ENCODE measurements around the gene NMNAT2. TPM values are rescaled to one million over a fixed set of nuclear protein-coding genes. Genes with fewer than 3 reads are reported as not detected.

The NMNAT2 gene
- total and polyA plus RNA-seq, 2 of the 13 experiments (the other 11 are each of a cell fraction or from before 2014, with no cell fraction given): not detected

DNA sequence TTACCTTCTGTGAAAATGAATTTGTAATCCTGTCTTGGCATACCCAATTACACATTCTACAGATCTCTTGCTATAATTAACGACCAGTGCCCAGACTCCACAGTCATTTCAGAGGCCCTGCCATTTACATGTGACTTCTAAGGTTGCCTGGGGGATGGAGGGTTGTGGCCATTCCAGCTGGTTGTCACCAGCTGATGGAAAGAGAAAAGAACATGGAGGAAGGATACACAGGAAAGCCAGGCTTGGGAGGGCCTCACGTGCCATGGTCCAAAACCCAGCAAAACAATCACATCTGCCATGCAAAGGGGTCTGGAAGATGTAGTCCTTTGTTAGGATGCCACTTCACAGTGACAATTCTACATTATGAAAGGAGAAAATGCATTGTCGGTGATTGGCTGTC, 172.8 kb downstream of the NMNAT2 start:
- no peaks in the 10 kb centered on the region for H3K4me1 ChIP-seq (ENCODE audit: insufficient read depth, low read length)
- FAIRE-seq (no peak), ATAC-seq (no peak), DNase-seq (ENCODE audit: low spot score) (no peak)
- H3K9me3 ChIP-seq (ENCODE audit: low read length): no peaks in the 10 kb centered on the region
- no peak overlapping the region for H3K9ac ChIP-seq (ENCODE audit: insufficient read depth, low read depth, low read length)
- H3K27me3 ChIP-seq (ENCODE audit: control insufficient read depth in 1 of 2, insufficient read depth in 2 of 2, low read length in 2 of 2): peaks cover 0 to 3% of the 10 kb centered on the region in 2 experiments; a peak in 2 of 5 replicates
- no peak overlapping the region for H2AFZ ChIP-seq (ENCODE audit: low read length)
- in situ Hi-C loops (cut with HindIII; ENCODE audit: extremely low pct_ligation_motif_present, low pct_unique_long_range_greater_than_20kb): no loop called here
- H4K20me1 ChIP-seq (ENCODE audit: insufficient read depth, low read length): no peaks in the 10 kb centered on the region
- no peaks in the 10 kb centered on the region for H3K36me3 ChIP-seq (replicated peaks in 1 of 2; ENCODE audit: control insufficient read depth in 1 of 2, insufficient read depth in 2 of 2, low read length in 2 of 2)
- no TSS peak for BruUV-seq (replicated peaks)
- no peak overlapping the region for H3K27ac ChIP-seq (ENCODE audit: extremely low read length, insufficient read depth, low read length)
- intact Hi-C loops (cut with micrococcal nuclease; ENCODE audit: unreplicated experiment): no loop called here
- no peaks in the 10 kb centered on the region for H3K79me2 ChIP-seq (ENCODE audit: insufficient read depth, low read length)
- no peak overlapping the region for H3K4me2 ChIP-seq (ENCODE audit: low read depth, low read length)
- POLR2A ChIA-PET: no interaction called here
- H3K4me3 ChIP-seq (replicated peaks in 1 of 3; ENCODE audit: insufficient read depth in 1 of 3, low read depth in 2 of 3, low read length in 3 of 3): no peak overlapping the region
- TF ChIP-seq, protein P1, sequence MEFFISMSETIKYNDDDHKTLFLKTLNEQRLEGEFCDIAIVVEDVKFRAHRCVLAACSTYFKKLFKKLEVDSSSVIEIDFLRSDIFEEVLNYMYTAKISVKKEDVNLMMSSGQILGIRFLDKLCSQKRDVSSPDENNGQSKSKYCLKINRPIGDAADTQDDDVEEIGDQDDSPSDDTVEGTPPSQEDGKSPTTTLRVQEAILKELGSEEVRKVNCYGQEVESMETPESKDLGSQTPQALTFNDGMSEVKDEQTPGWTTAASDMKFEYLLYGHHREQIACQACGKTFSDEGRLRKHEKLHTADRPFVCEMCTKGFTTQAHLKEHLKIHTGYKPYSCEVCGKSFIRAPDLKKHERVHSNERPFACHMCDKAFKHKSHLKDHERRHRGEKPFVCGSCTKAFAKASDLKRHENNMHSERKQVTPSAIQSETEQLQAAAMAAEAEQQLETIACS (CRISPR knock-in tag; IDR thresholded peaks at IDR 0.05): no peak
- TF ChIP-seq ZNF816 (CRISPR knock-in tag; IDR thresholded peaks at IDR 0.05; ENCODE audit: borderline replicate concordance) (no peak), KLF9 (CRISPR knock-in tag; IDR thresholded peaks at IDR 0.05; ENCODE audit: low read depth) (no peak), ARID2 (CRISPR knock-in tag; IDR thresholded peaks at IDR 0.05; ENCODE audit: borderline replicate concordance) (no peak), ZNF235 (CRISPR knock-in tag; IDR thresholded peaks at IDR 0.05; ENCODE audit: borderline replicate concordance) (no peak), GATAD1 (CRISPR knock-in tag; IDR thresholded peaks at IDR 0.05) (no peak), ZNF670 (CRISPR knock-in tag; IDR thresholded peaks at IDR 0.05; ENCODE audit: borderline replicate concordance) (no peak), DR1 (CRISPR knock-in tag; IDR thresholded peaks at IDR 0.05) (no peak), PAF1 (CRISPR knock-in tag; IDR thresholded peaks at IDR 0.05) (no peak), ZFP82 (CRISPR knock-in tag; IDR thresholded peaks at IDR 0.05; ENCODE audit: borderline replicate concordance) (no peak), ZNF543 (CRISPR knock-in tag; IDR thresholded peaks at IDR 0.05) (no peak), SALL2 (CRISPR knock-in tag; IDR thresholded peaks at IDR 0.05) (no peak), IKZF1 (IDR thresholded peaks at IDR 0.05) (no peak), ZNF468 (CRISPR knock-in tag; IDR thresholded peaks at IDR 0.05) (no peak), ESRRA (CRISPR knock-in tag; IDR thresholded peaks at IDR 0.05; ENCODE audit: low read depth) (no peak), CENPT (CRISPR knock-in tag; IDR thresholded peaks at IDR 0.05; ENCODE audit: low read depth) (no peak), SRSF9 (IDR thresholded peaks at IDR 0.05; ENCODE audit: borderline replicate concordance, insufficient read depth, low read depth, low read length, poor library complexity, severe bottlenecking) (no peak), RFX1 (IDR thresholded peaks at IDR 0.05) (no peak), ZNF737 (CRISPR knock-in tag; IDR thresholded peaks at IDR 0.05; ENCODE audit: borderline replicate concordance) (no peak)
- TF ChIP-seq, protein P2, sequence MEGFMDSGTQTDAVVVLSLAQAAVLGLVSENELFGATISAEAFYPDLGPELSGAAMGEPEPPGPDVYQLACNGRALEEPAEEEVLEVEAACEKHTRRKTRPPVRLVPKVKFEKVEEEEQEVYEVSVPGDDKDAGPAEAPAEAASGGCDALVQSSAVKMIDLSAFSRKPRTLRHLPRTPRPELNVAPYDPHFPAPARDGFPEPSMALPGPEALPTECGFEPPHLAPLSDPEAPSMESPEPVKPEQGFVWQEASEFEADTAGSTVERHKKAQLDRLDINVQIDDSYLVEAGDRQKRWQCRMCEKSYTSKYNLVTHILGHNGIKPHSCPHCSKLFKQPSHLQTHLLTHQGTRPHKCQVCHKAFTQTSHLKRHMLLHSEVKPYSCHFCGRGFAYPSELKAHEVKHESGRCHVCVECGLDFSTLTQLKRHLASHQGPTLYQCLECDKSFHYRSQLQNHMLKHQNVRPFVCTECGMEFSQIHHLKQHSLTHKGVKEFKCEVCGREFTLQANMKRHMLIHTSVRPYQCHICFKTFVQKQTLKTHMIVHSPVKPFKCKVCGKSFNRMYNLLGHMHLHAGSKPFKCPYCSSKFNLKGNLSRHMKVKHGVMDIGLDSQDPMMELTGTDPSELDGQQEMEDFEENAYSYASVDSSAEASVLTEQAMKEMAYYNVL (CRISPR knock-in tag; IDR thresholded peaks at IDR 0.05; ENCODE audit: borderline replicate concordance): no peak
- WGBS (ENCODE audit: low lambda C conversion rate): 28% methylated on average over 3 of the region's 3 CpGs
- CTCF ChIA-PET (ENCODE audit: low intra/inter-chr PET ratio, low total read pairs): no interaction called here

Measured in HepG2 (cell line).